ENCODE results near the gene KRTAP16-1. TPM values are rescaled to one million over a fixed set of nuclear protein-coding genes. Genes with fewer than 3 reads are reported as not detected.
"Not testable (repeated sequence)": the region's sequence is repeated elsewhere in the genome, so short reads cannot be mapped to it uniquely, and the experiment has no call there.

KRTAP16-1 gene, protein sequence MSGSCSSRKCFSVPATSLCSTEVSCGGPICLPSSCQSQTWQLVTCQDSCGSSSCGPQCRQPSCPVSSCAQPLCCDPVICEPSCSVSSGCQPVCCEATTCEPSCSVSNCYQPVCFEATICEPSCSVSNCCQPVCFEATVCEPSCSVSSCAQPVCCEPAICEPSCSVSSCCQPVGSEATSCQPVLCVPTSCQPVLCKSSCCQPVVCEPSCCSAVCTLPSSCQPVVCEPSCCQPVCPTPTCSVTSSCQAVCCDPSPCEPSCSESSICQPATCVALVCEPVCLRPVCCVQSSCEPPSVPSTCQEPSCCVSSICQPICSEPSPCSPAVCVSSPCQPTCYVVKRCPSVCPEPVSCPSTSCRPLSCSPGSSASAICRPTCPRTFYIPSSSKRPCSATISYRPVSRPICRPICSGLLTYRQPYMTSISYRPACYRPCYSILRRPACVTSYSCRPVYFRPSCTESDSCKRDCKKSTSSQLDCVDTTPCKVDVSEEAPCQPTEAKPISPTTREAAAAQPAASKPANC
- 1 to 10 TPM in 1 of 4 donors, not detected in 3; 5.9 TPM for total RNA-seq

DNA sequence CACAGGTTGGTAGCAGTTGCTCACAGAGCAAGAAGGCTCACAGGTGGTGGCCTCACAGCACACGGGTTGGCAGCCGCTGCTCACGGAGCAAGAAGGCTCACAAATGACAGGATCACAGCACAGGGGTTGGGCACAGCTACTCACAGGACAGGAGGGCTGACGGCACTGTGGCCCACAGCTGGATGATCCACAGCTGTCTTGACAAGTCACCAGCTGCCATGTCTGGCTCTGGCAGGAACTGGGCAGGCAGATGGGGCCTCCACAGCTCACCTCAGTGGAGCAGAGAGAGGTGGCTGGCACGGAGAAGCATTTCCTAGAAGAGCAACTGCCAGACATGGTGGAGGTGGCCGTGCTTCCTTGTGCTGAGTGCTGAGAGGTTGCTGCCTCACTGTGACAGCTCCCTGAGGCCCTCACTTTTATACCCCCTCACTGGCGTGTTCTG, at the start of gene KRTAP16-1:
Gene KRTAP16-1, minus strand, starts transcription at position 392 of the 442 bp plus-strand sequence. Its CDS starts 56 bp downstream, at position 336.
- 46 to 50% methylated on average over 6 to 7 of the region's 7 CpGs for WGBS, 2 donors
- H3K4me3 ChIP-seq (ENCODE audit: low read depth, poor library complexity, severe bottlenecking), result no peak within 1 kb of the TSS
- intact Hi-C loops (cut with DNase I; ENCODE audit: low total_unique reads), result no loop called here
- no peak for TF ChIP-seq POLR2A (IDR thresholded peaks at IDR 0.05)
- TF ChIP-seq, protein P1, sequence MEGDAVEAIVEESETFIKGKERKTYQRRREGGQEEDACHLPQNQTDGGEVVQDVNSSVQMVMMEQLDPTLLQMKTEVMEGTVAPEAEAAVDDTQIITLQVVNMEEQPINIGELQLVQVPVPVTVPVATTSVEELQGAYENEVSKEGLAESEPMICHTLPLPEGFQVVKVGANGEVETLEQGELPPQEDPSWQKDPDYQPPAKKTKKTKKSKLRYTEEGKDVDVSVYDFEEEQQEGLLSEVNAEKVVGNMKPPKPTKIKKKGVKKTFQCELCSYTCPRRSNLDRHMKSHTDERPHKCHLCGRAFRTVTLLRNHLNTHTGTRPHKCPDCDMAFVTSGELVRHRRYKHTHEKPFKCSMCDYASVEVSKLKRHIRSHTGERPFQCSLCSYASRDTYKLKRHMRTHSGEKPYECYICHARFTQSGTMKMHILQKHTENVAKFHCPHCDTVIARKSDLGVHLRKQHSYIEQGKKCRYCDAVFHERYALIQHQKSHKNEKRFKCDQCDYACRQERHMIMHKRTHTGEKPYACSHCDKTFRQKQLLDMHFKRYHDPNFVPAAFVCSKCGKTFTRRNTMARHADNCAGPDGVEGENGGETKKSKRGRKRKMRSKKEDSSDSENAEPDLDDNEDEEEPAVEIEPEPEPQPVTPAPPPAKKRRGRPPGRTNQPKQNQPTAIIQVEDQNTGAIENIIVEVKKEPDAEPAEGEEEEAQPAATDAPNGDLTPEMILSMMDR (IDR thresholded peaks at IDR 0.05), result no peak
- DNase-seq (ENCODE audit: low spot score in 2 of 2), result peak in 1 of 2 donors; percentile 83

DNA sequence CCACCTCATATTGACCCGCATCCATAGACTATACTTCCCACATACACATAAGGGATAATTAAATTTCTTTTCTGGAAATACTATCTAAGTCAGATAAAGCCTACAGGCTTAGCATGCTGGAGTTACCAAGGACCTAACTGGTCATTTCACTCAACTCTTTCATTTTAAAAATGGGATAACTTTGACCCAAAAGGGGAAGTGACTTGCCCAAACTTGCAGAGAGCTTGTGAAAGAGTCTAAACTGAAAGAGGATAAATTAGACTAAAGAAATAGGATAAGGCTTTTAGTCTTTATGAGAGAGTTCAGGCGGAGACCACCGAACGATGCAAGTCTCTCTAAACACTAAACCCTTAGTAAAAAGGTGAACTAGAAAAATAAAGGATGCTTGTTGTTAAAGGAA, 45.4 kb upstream of the KRTAP16-1 start:
- H3K4me3 ChIP-seq (ENCODE audit: low read depth, poor library complexity, severe bottlenecking), result no peak overlapping the region
- no peak for DNase-seq (ENCODE audit: low spot score in 2 of 2)
- intact Hi-C loops (cut with DNase I; ENCODE audit: low total_unique reads), result no loop called here
- WGBS, 2 donors, result 85 to 89% methylated on average over 4 of the region's 4 CpGs
- TF ChIP-seq, protein P1 (IDR thresholded peaks at IDR 0.05), result no peak
- no peak for TF ChIP-seq POLR2A (IDR thresholded peaks at IDR 0.05)

DNA sequence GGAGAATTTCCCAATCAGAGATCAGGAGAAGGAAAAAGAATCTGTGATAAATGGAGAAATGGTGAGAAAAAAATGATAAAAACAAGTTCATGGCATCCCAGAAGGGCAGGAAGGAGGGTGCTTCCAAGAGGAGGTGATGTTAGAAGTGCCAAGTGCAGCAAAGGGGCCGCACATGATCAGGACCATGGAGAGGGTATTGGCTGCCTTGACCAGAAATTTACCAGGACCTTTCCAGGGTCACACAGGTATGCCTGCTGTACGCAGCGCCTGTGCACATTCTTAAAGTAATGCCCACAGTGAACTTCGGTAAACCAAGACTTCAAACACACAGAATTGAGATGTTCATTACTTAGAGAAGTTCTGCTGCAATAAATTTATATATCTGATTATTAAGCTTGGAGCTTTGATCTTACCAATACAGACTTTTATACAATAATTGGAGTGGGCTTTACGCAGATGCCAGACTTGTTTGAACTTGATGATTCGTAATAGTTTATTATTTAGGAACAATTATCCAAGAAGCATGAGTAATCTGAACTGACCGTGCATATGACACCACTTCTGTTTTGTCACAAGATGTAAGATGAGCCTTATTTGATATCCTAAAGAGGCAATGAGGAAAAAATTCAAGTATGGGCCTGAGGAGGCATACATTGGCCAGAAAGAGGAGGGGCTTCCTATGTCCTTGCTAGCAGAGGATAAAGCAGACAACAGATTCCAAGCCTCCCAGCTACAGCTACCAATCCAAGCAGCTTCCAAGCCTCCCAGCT, 43.7 kb upstream of the KRTAP16-1 start:
- no peak for DNase-seq (ENCODE audit: low spot score in 2 of 2)
- H3K4me3 ChIP-seq (ENCODE audit: low read depth, poor library complexity, severe bottlenecking), result no peak overlapping the region
- TF ChIP-seq, protein P1 (IDR thresholded peaks at IDR 0.05), result no peak
- no peak for TF ChIP-seq POLR2A (IDR thresholded peaks at IDR 0.05)
- WGBS, 2 donors, result 69 to 76% methylated on average over 7 of the region's 7 CpGs
- intact Hi-C loops (cut with DNase I; ENCODE audit: low total_unique reads), result no loop called here

DNA sequence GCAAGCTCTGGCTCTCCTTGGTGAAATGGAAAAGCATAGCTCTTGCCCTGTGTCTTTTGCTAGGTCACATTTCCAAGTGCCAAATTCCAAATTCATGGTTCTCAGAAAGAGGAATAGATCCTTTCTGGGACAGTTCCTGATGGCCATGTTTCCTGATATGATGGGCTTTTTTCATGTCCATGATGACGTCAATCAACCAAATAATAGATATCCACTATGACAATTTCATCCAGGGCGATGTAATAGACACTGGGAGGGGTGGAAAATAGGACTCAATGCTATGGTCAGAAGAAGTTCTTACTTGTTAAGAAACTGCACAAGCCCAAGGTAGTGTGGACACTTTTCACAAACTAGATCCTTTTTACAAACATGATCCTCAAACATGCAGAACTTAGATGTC, 42.1 kb upstream of the KRTAP16-1 start:
- no peak for DNase-seq (ENCODE audit: low spot score in 2 of 2)
- no peak overlapping the region for H3K4me3 ChIP-seq (ENCODE audit: low read depth, poor library complexity, severe bottlenecking)
- WGBS, 2 donors, result 69 to 90% methylated on average over 2 of the region's 2 CpGs
- TF ChIP-seq, protein P1 (IDR thresholded peaks at IDR 0.05), result no peak
- no peak for TF ChIP-seq POLR2A (IDR thresholded peaks at IDR 0.05)
- intact Hi-C loops (cut with DNase I; ENCODE audit: low total_unique reads), result no loop called here

DNA sequence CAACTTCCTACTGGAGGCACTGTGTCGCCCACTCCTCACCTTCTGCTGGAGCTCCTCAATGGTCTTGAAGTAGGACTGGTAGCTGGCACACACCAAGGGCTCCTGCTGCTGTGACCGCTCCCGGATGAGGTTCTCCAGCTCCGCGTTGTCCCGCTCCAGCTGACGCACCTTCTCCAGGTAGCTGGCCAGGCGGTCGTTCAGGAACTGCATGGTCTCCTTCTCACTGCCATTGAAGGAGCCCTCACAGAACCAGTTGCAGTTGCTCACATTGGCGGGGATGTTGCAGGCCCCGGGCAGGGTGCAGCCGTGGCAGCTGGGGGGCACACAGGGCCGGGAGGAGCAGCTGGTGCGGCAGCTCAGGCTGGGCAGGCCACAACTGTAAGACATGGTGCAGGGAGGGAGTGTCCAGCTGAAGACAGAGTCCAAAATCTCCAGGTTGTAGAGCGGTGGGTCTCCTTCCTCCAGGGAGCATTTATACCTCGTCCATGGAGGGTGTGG, 41.3 kb upstream of the KRTAP16-1 start, which contains the start of gene KRT33A:
Gene KRT33A, minus strand, starts transcription at position 448 of the 498 bp plus-strand sequence. Its CDS starts 61 bp downstream, at position 387.
- H3K4me3 ChIP-seq (ENCODE audit: low read depth, poor library complexity, severe bottlenecking); DNase-seq (ENCODE audit: low spot score in 2 of 2); intact Hi-C loops (cut with DNase I; ENCODE audit: low total_unique reads): not testable (repeated sequence)
- 92 to 93% methylated on average over 16 of the region's 16 CpGs for WGBS, 2 donors
